ENCODE results near the gene MAU2.

GRCh38 chr19:19362075-19362474 lies 41.4 kb downstream of the MAU2 start:
- TF ChIP-seq ZBTB3 (CRISPR knock-in tag; IDR thresholded peaks at IDR 0.05; ENCODE audit: borderline replicate concordance, low read depth), result no peak
- TF ChIP-seq PREB (CRISPR knock-in tag; IDR thresholded peaks at IDR 0.05), result no peak
- TF ChIP-seq POLR2A (IDR thresholded peaks at IDR 0.05; ENCODE audit: insufficient read depth in 1 of 2, low read depth in 2 of 2, low read length in 2 of 2), result no peak

All from HepG2 (cell line).